Ovary (tissue), 9 donors: ENCODE measurements around the gene KBTBD8. TPM values are rescaled to one million over a fixed set of nuclear protein-coding genes. Genes with fewer than 3 reads are reported as not detected.

Experiments used
- DNase-seq, 5 donors: peaks; one replicate each; pipeline ENCODE4 v3.0.0-alpha.2; 2019 to 2020
- H3K27ac ChIP-seq, 2 donors: fragments of 200-600 bp; one replicate each; pipeline versions ENCODE4 v1.5.1 to v1.8.0; 2019 to 2022
- H3K27me3 ChIP-seq: fragments of 200-600 bp; one replicate; pipeline ENCODE4 v1.8.0; 2022
- H3K36me3 ChIP-seq: fragments of 200-600 bp; sonication (generic); one replicate; pipeline ENCODE4 v1.5.1; 2019
- H3K4me1 ChIP-seq: one replicate; pipeline ENCODE4 v1.8.1; 2013; ENCODE audit warnings: mild to moderate bottlenecking, moderate library complexity; ENCODE audit not compliant: insufficient read depth
- H3K4me3 ChIP-seq: fragments of 200-600 bp; sonication (generic); one replicate; pipeline ENCODE4 v1.5.1; 2017
- H3K9me3 ChIP-seq, 2 donors: fragments of 200-600 bp in 1 of 2; sonication (generic) in 1 of 2; one replicate each; pipeline versions ENCODE4 v1.5.1 to v1.8.1; 2013 to 2019; ENCODE audit warnings: mild to moderate bottlenecking in 1 of 2, moderate library complexity in 1 of 2
- CTCF ChIP-seq, 3 donors: fragments of 450-650 bp in 2 of 3; fragments of 200-600 bp in 1 of 3; IDR thresholded peaks; one replicate each; pipeline versions ENCODE4 v1.5.1 to v1.8.0; 2016 to 2022; ENCODE audit warnings: antibody characterized with exemption in 3 of 3, mild to moderate bottlenecking in 1 of 3
- EP300 ChIP-seq: sonication (generic); formaldehyde crosslinking; IDR thresholded peaks from one replicate; pipeline ENCODE4 v1.6.1; 2017; ENCODE audit warnings: antibody characterized with exemption
- POLR2A ChIP-seq: fragments of 450-650 bp; IDR thresholded peaks from one replicate; pipeline ENCODE4 v1.6.1; 2017; ENCODE audit warnings: antibody characterized with exemption, mild to moderate bottlenecking, moderate library complexity
- WGBS, 3 donors: extraction: QIAGEN DNeasy Blood & Tissue Kit in 1 of 3; methylation state at CpG; one replicate each; pipeline versions ENCODE4 v1.1.5 to v1.1.7; 2013 to 2017; 5-methylcytosine and 5-hydroxymethylcytosine counted together
- intact Hi-C, 4 donors: fragments of 100-400 bp; cut with DNase I; formaldehyde crosslinking; loops; one replicate each; pipeline versions ENCODE4 v1.11.0 to v1.15.1; 2022 to 2023
- polyA plus RNA-seq, 2 donors: library from polyadenylated mRNA; stranded (reverse); fragments of 200-250 nt in 1 of 2; fragments of 350-450 nt in 1 of 2; fragmentation: Illumina TruSeq in 1 of 2; extraction: RNeasy Lipid Tissue Mini Kit (QIAGEN cat#74804) in 1 of 2; gene quantifications; one replicate each; pipeline ENCODE4 v1.2.3, GENCODE V29; 2013 to 2014
- total RNA-seq, 7 donors: library from RNA; depleted of rRNA in 2 of 7; stranded (reverse); fragments of >200 nt in 2 of 7; fragmentation: NEBNext Ultra II Directional in 3 of 7; extraction: Animal tissue kit (Norgen Biotek cat#: 25700) in 3 of 7; gene quantifications; one replicate each; pipeline versions ENCODE4 v1.1.0 to v1.2.4, GENCODE V29; 2016 to 2023
- donor health status: DM: no; HTN: no; CAD: no; lungs with moderate emphysema.
- donor health status: DM: no; HTN: no; CAD: no.
- donor health status: Bipolar disorder and iron deficiency.
- donor health status: DM: yes; HTN: yes; CAD: no.
- donor health status: DM: no; HTN: no; CAD: no.
- donor health status: DM: yes; HTN: yes; CAD: no.

KBTBD8 gene
- total and polyA plus RNA-seq, 9 donors = 0.07 to 0.97 (median 0.55) TPM

- Histone ChIP-seq H3K36me3 (no peaks in the 10 kb centered on the region), H3K9me3 (no peaks in the 10 kb centered on the region), H3K4me3 (no peak overlapping the region), H3K27ac (no peak overlapping the region), H3K4me1 (no peaks in the 10 kb centered on the region), H3K27me3 (no peaks in the 10 kb centered on the region)
- TF ChIP-seq POLR2A (no peak), EP300 (no peak), CTCF (IDR thresholded peaks at IDR 0.05) (no peak)
- WGBS, 3 donors = 93 to 98% (median 96%) methylated on average over 6 of the region's 6 CpGs
- intact Hi-C loops = no loop called here
- DNase-seq = no peak
Observed at GRCh38 chr3:67011414-67012131, 13.5 kb downstream of the KBTBD8 start.

GRCh38 chr3:67012564-67012963 is 14.5 kb downstream of the KBTBD8 start:
- H3K9me3 ChIP-seq = no peaks in the 10 kb centered on the region
- no peaks in the 10 kb centered on the region for H3K36me3 ChIP-seq
- 86 to 90% (median 89%) methylated on average over 6 of the region's 6 CpGs for WGBS, 3 donors
- no peak for DNase-seq
- TF ChIP-seq POLR2A (no peak), CTCF (IDR thresholded peaks at IDR 0.05) (no peak), EP300 (no peak)
- H3K4me3 ChIP-seq = no peak overlapping the region
- H3K27me3 ChIP-seq = no peaks in the 10 kb centered on the region
- H3K27ac ChIP-seq = no peak overlapping the region
- H3K4me1 ChIP-seq = no peaks in the 10 kb centered on the region
- intact Hi-C loops = no loop called here

GRCh38 chr3:67015702-67016484 is 17.8 kb downstream of the KBTBD8 start:
- Histone ChIP-seq H3K27me3 (no peaks in the 10 kb centered on the region), H3K4me3 (no peak overlapping the region), H3K36me3 (no peaks in the 10 kb centered on the region), H3K27ac (no peak overlapping the region), H3K9me3 (no peaks in the 10 kb centered on the region), H3K4me1 (no peaks in the 10 kb centered on the region)
- intact Hi-C loops = no loop called here
- no peak for DNase-seq
- 84 to 87% (median 84%) methylated on average over 8 of the region's 8 CpGs for WGBS, 3 donors
- TF ChIP-seq EP300 = no peak
- TF ChIP-seq POLR2A = no peak

GRCh38 chr3:67016522-67017080 is 18.5 kb downstream of the KBTBD8 start:
- intact Hi-C loops = no loop called here

More at GRCh38 chr3:67016522-67017080, 18.5 kb downstream of the KBTBD8 start:
- Histone ChIP-seq H3K4me1 (no peaks in the 10 kb centered on the region), H3K36me3 (no peaks in the 10 kb centered on the region), H3K4me3 (no peak overlapping the region), H3K9me3 (no peaks in the 10 kb centered on the region), H3K27ac (no peak overlapping the region), H3K27me3 (no peaks in the 10 kb centered on the region)
- no peak for TF ChIP-seq CTCF (IDR thresholded peaks at IDR 0.05)
- DNase-seq = no peak
- 69 to 74% (median 72%) methylated on average over 3 of the region's 3 CpGs for WGBS, 3 donors
